GM08714 (cell line): ENCODE results near the gene RPRD1B.

Source experiments
- H3K4me3 ChIP-seq: fragments of 200-500 bp; sonication (Bioruptor generic); 2 replicates; pipeline ENCODE4 v1.5.1; 2014; ENCODE audit warnings: mild to moderate bottlenecking, low read length, inconsistent platforms
- ZNF274 ChIP-seq: IDR thresholded peaks from 2 replicates; pipeline ENCODE4 v1.6.1; 2012; ENCODE audit warnings: mild to moderate bottlenecking, low read depth, low read length

The RPRD1B gene

GRCh38 chr20:38011696-38012095 is 21.9 kb upstream of the RPRD1B start:
- TF ChIP-seq ZNF274, result no peak
- H3K4me3 ChIP-seq, result no peak overlapping the region

- H3K4me3 ChIP-seq, result no peak overlapping the region
- no peak for TF ChIP-seq ZNF274
Measured at GRCh38 chr20:38012332-38012731, 21.2 kb upstream of the RPRD1B start.

DNA sequence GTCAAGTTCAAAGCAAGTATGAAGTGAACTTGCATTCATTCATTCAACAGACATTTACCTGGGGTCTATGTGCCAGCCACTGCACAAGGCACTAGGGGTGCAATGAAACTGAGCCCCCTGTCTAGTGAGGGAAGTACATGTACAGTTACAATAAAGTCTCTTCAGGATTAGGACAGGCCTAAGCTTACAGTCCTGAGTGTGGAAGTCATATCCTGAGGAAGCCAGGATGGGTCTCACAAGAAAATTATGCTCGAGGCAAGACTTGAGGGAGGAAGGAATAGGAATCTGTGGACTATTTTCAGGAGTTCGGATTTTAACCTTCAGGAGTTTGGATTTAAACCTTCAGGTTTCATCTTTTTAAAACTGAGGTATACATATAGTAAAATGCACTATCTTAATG is 19.7 kb upstream of the RPRD1B start:
- TF ChIP-seq ZNF274, result no peak
- no peak overlapping the region for H3K4me3 ChIP-seq

- no peak overlapping the region for H3K4me3 ChIP-seq
- TF ChIP-seq ZNF274, result no peak
Measured at GRCh38 chr20:38017959-38018358, 15.6 kb upstream of the RPRD1B start.

- no peak for TF ChIP-seq ZNF274
- H3K4me3 ChIP-seq, result no peak overlapping the region
Measured at GRCh38 chr20:38018385-38018784, 15.2 kb upstream of the RPRD1B start.

GRCh38 chr20:38021087-38021772 is 12.3 kb upstream of the RPRD1B start:
- H3K4me3 ChIP-seq, result no peak overlapping the region
- TF ChIP-seq ZNF274, result no peak

- no peak overlapping the region; the same call in 1 of the 2 replicates for H3K4me3 ChIP-seq
- no peak for TF ChIP-seq ZNF274
Measured at GRCh38 chr20:38023181-38024001, 10.2 kb upstream of the RPRD1B start.

- H3K4me3 ChIP-seq, result no peak overlapping the region
- TF ChIP-seq ZNF274, result no peak
Measured at GRCh38 chr20:38024496-38024895, 9.1 kb upstream of the RPRD1B start.

DNA sequence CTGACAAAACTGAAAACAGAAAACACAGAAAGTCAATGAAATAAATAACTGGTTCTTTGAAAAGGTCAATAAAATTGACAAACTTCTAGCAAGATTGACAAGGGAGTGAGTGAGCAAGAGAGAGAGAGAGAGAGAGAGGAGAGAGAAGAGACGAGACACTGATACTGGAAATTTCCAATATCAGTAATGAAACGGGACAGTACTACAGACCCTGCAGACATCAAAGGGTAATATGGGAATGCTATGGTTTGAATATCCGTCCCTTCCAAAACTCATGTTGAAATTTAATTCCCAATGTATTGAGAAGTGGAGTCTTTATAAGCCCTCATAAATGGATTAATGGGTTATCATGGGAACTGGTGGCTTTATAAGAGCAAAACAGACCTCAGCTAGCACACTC is 4.1 kb upstream of the RPRD1B start:
- H3K4me3 ChIP-seq, result no peak overlapping the region
- TF ChIP-seq ZNF274, result no peak

DNA sequence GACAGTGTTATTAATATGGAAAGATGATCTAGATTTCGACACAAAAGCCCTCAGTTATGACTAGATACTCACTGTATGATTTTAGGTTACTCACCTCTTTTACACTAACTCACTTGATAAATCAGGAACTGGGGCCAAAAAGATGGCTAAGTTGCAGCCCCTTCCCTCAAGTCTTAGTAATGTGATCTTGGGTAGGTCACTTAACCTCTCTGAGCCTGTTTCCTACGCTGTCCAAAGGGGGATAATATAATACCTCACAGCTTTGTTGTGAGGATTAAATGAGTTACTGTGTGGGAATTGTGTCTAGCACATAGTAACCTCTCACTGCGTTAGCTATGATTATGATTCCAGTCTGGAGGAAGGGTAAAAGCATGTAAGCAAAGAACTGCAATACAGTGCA is 1.6 kb upstream of the RPRD1B start:
- H3K4me3 ChIP-seq, result peak overlapping the region; percentile 97; the same call in 1 of the 2 replicates
- no peak for TF ChIP-seq ZNF274

DNA sequence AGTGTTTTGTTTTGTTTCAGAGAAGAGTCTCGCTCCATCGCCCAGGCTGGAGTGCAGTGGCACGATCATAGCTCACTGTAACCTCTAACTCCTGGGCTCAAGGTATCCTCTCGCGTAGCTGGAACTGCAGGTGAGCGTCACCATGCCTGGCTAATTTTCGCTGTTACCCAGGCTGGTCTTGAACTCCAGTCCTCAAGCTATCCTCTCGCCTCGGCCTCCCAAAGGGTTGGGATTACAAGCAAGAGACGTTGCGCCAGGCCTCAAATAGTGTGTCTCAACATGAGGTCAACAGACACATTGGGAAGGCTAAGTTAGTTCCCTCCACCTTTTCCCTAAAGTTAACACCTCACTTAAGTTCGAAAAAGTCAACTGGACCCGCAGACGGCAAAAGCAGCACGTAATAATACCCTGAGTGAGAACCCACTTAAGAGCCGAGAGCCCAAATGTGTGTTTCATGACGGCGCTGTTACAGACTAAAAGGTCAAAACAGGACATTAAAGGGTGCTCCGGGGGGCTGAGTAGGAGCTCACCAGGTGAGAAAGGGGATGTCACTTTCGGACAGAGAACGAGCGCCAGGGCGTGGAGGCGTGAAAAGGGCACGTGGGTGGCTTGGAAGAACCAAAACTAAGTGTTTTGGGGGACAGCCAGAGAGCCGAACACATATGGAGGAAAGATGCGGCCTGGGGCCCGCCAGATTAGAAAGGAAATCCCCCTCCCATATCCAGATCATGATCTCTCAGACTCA is 789 bp upstream of the RPRD1B start:
- H3K4me3 ChIP-seq, result peak overlapping the region; percentile 97
- no peak for TF ChIP-seq ZNF274

DNA sequence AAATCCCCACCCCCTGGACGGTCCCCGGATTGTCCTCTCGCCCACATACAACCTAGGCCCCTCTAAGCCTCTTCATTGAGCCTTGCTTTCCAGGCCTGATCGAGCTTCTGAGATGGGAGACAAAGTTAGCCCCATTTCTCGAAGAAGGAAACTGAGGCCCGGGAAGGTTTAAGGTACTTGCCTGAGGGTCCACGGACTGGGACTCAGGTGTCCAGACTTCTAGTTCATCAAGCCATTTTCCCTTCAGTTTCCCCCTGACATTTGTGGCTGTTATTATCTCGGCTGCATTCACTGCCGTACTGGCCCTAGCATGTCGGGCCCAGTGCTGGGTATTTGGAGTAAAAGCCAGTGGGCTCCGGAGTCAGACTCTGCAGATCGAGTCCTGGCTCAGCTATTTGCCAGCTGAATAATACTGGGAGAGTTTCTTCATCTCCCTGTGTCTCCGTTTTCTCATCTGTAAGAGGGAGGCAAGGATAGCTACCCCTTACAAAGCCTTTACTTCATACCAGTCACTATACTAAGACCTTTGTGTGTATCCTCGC is 633 bp downstream of the RPRD1B start:
- TF ChIP-seq ZNF274, result no peak
- H3K4me3 ChIP-seq, result peak overlapping the region; percentile 97

GRCh38 chr20:38034961-38035360 is 1.4 kb downstream of the RPRD1B start:
- no peak for TF ChIP-seq ZNF274
- H3K4me3 ChIP-seq, result peak overlapping the region; percentile 97

GRCh38 chr20:38036366-38036765 is 2.8 kb downstream of the RPRD1B start:
- TF ChIP-seq ZNF274, result no peak
- H3K4me3 ChIP-seq, result no peak overlapping the region

- no peak for TF ChIP-seq ZNF274
- no peak overlapping the region for H3K4me3 ChIP-seq
Measured at GRCh38 chr20:38040276-38040675, 6.7 kb downstream of the RPRD1B start.
